Tibial nerve (tissue), 4 donors: ENCODE measurements around the gene ARX. TPM values are rescaled to one million over a fixed set of nuclear protein-coding genes. Genes with fewer than 3 reads are reported as not detected.

Experiments used
- DNase-seq, 2 donors: peaks; one replicate each; pipeline ENCODE4 v3.0.0-alpha.2; 2019; ENCODE audit warnings: low spot score in 2 of 2
- H3K27ac ChIP-seq, 4 donors: fragments of 200-600 bp; sonication (generic) in 3 of 4; one replicate each; pipeline ENCODE4 v1.5.1; 2017 to 2019; ENCODE audit warnings: mild to moderate bottlenecking in 1 of 4
- H3K27me3 ChIP-seq, 2 donors: fragments of 200-600 bp; sonication (generic) in 1 of 2; one replicate each; pipeline versions ENCODE4 v1.5.1 to v1.6.0; 2017 to 2019
- H3K36me3 ChIP-seq, 3 donors: fragments of 200-600 bp; sonication (generic); one replicate each; pipeline ENCODE4 v1.5.1; 2018 to 2019
- H3K4me1 ChIP-seq, 4 donors: fragments of 200-600 bp; sonication (generic) in 3 of 4; one replicate each; pipeline ENCODE4 v1.5.1; 2017 to 2019
- H3K4me3 ChIP-seq, 4 donors: fragments of 200-600 bp; sonication (generic) in 3 of 4; one replicate each; pipeline ENCODE4 v1.5.1; 2017 to 2019; ENCODE audit warnings: mild to moderate bottlenecking in 1 of 4, moderate library complexity in 1 of 4
- H3K9me3 ChIP-seq, 4 donors: fragments of 200-600 bp; sonication (generic) in 3 of 4; one replicate each; pipeline ENCODE4 v1.5.1; 2017 to 2019
- CTCF ChIP-seq, 5 experiments: fragments of 200-600 bp in 3 of 5; fragments of 450-650 bp in 2 of 5; sonication (generic) in 3 of 5; IDR thresholded peaks; one replicate each; pipeline ENCODE4 v1.5.1; 2016 to 2019; ENCODE audit warnings: antibody characterized with exemption in 5 of 5, mild to moderate bottlenecking in 3 of 5, moderate library complexity in 2 of 5
- EP300 ChIP-seq, 2 donors: sonication (generic); formaldehyde crosslinking; IDR thresholded peaks; one replicate each; pipeline ENCODE4 v1.6.1; 2017; ENCODE audit warnings: antibody characterized with exemption in 2 of 2, mild to moderate bottlenecking in 1 of 2
- POLR2A ChIP-seq, 2 donors: fragments of 450-650 bp; IDR thresholded peaks; one replicate each; pipeline ENCODE4 v1.6.1; 2017; ENCODE audit warnings: antibody characterized with exemption in 2 of 2, mild to moderate bottlenecking in 2 of 2, moderate library complexity in 2 of 2
- WGBS, 2 donors: methylation state at CpG; one replicate each; pipeline ENCODE4 v1.1.5; 2018; 5-methylcytosine and 5-hydroxymethylcytosine counted together
- small RNA-seq: library from RNA; depleted of rRNA; stranded (forward); fragments of <200 nt; gene quantifications from one replicate; pipeline ENCODE3, GENCODE V24; 2016
- total RNA-seq, 4 donors: library from RNA; depleted of rRNA; stranded (reverse); fragments of >200 nt; gene quantifications; one replicate each; pipeline ENCODE4 v1.1.0, GENCODE V29; 2016

The ARX gene
- total RNA-seq, 4 donors from 2014 or later = not detected

GRCh38 chrX:24956828-24957227 is 58.9 kb downstream of the ARX start:
- Histone ChIP-seq H3K4me3 (no peak overlapping the region), H3K36me3 (no peaks in the 10 kb centered on the region), H3K4me1 (no peaks in the 10 kb centered on the region), H3K27ac (no peak overlapping the region), H3K9me3 (no peaks in the 10 kb centered on the region), H3K27me3 (no peaks in the 10 kb centered on the region)
- TF ChIP-seq POLR2A (IDR thresholded peaks at IDR 0.05) (no peak), CTCF (IDR thresholded peaks at IDR 0.05) (no peak), EP300 (IDR thresholded peaks at IDR 0.05) (no peak)
- DNase-seq = no peak

GRCh38 chrX:24955372-24955930 is 60.3 kb downstream of the ARX start:
- Histone ChIP-seq H3K4me3 (no peak overlapping the region), H3K9me3 (no peaks in the 10 kb centered on the region), H3K27me3 (no peaks in the 10 kb centered on the region), H3K36me3 (no peaks in the 10 kb centered on the region), H3K27ac (no peak overlapping the region), H3K4me1 (no peaks in the 10 kb centered on the region)
- no peak for TF ChIP-seq POLR2A (IDR thresholded peaks at IDR 0.05)
- no peak for TF ChIP-seq CTCF (IDR thresholded peaks at IDR 0.05)
- TF ChIP-seq EP300 (IDR thresholded peaks at IDR 0.05) = no peak
- no peak for DNase-seq
- 84 to 93% methylated on average over 2 of the region's 2 CpGs for WGBS, 2 donors

- TF ChIP-seq CTCF (IDR thresholded peaks at IDR 0.05) (no peak), EP300 (IDR thresholded peaks at IDR 0.05) (no peak), POLR2A (IDR thresholded peaks at IDR 0.05) (no peak)
- H3K36me3 ChIP-seq = no peaks in the 10 kb centered on the region
- no peak overlapping the region for H3K4me3 ChIP-seq
- H3K9me3 ChIP-seq = no peaks in the 10 kb centered on the region
- H3K4me1 ChIP-seq = no peaks in the 10 kb centered on the region
- H3K27me3 ChIP-seq = no peaks in the 10 kb centered on the region
- 69 to 74% methylated on average over 2 of the region's 2 CpGs for WGBS, 2 donors
- H3K27ac ChIP-seq = no peak overlapping the region
- DNase-seq = no peak
Measured at GRCh38 chrX:24954732-24955131, 61.0 kb downstream of the ARX start.

Small RNAs within 50 kb of the gene (small RNA-seq; reads per million reads assigned to genes)
- gene RN7SL91P = not detected
